Ectodermal cell (in vitro differentiated cells): Measurements from ENCODE around the gene OR5C1.

Source experiments
- H3K27ac ChIP-seq: 2 replicates; pipeline ENCODE4 v1.7.0; 2013; ENCODE audit warnings: mild to moderate bottlenecking, low read depth, low read length; ENCODE audit not compliant: insufficient read depth, poor library complexity, severe bottlenecking
- H3K27me3 ChIP-seq: 2 replicates; pipeline ENCODE4 v1.7.0; 2013; ENCODE audit warnings: mild to moderate bottlenecking, low read length; ENCODE audit not compliant: insufficient read depth, control insufficient read depth, poor library complexity, severe bottlenecking
- H3K36me3 ChIP-seq: one replicate; pipeline ENCODE4 v1.7.0; 2013; ENCODE audit warnings: low read length; ENCODE audit not compliant: control insufficient read depth, insufficient read depth
- H3K4me1 ChIP-seq: one replicate; pipeline ENCODE4 v1.7.0; 2013; ENCODE audit warnings: low read length; ENCODE audit not compliant: control insufficient read depth, insufficient read depth
- H3K4me3 ChIP-seq: 2 replicates; pipeline ENCODE4 v1.7.0; 2013; ENCODE audit warnings: low read depth, low read length, control low read depth; ENCODE audit not compliant: insufficient read depth
- H3K9me3 ChIP-seq: 2 replicates; pipeline ENCODE4 v1.7.0; 2013; ENCODE audit warnings: mild to moderate bottlenecking, low read length, moderate library complexity; ENCODE audit not compliant: control insufficient read depth
- WGBS, 2 experiments: methylation state at CpG; one replicate each; pipeline ENCODE4 v1.1.7; 2013; ENCODE audit warnings: missing lambda C conversion rate in 2 of 2; 5-methylcytosine and 5-hydroxymethylcytosine counted together

The OR5C1 gene

DNA sequence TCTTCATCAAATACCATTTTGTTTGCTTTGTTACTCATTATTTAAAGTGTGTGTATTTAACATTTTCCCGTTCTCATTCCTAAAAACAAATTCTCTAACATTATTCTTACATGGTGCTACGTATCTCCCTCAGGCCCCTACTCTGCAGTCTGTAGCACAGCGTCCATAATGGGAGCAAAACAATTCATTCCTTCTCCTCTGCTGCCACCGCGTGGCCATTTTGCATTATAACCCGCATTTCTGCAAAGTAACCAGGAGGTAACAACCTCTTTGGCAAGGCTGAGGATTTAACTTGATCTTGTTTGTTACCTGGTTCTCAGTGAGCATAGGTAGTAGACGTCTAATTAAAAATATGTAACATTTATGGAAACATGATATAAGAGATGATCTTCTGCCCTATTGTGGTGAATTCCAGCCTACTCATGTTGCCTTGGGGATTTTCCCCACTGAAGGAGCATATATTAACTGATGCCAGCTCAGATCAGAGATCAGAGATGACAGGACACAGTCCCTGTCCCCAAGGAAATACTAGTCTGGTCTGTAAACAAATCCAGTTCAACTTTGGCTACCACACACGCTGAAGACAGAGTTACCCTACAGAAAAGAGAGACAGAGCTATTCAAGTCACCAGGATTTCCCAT lies 21.7 kb downstream of the OR5C1 start:
- no peaks in the 10 kb centered on the region for H3K36me3 ChIP-seq
- 7 to 12% methylated on average over 7 to 8 of the region's 8 CpGs for WGBS, 2 experiments

DNA sequence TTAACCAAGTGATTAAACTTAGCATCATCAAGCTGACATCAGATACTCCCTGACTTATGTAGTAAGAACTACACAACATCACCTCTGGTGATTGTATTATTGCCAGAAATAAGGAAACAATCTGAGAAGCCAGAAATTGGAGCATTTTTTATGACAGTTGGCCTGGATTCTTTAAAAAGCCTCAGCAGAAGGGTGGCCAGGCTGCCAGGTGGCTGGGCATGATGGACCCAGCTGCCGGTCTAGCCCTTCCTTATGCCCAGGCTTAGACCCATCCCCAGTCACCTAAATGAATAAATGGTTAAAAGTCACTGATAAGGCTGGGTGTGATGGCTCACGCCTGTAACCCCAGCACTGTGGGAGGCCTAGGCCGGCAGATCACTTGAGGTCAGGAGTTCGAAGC lies 24.0 kb downstream of the OR5C1 start:
- no peaks in the 10 kb centered on the region for H3K27me3 ChIP-seq
- no peak overlapping the region for H3K4me3 ChIP-seq
- 83 to 90% methylated on average over 4 of the region's 4 CpGs for WGBS, 2 experiments
- no peaks in the 10 kb centered on the region for H3K9me3 ChIP-seq
- no peaks in the 10 kb centered on the region for H3K4me1 ChIP-seq
- H3K36me3 ChIP-seq, result no peaks in the 10 kb centered on the region
- H3K27ac ChIP-seq, result no peak overlapping the region

More for the DNA sequence above, 21.7 kb downstream of the OR5C1 start:
- Histone ChIP-seq H3K27ac (no peak overlapping the region), H3K9me3 (no peaks in the 10 kb centered on the region), H3K4me3 (no peak overlapping the region), H3K27me3 (no peaks in the 10 kb centered on the region), H3K4me1 (no peaks in the 10 kb centered on the region)

DNA sequence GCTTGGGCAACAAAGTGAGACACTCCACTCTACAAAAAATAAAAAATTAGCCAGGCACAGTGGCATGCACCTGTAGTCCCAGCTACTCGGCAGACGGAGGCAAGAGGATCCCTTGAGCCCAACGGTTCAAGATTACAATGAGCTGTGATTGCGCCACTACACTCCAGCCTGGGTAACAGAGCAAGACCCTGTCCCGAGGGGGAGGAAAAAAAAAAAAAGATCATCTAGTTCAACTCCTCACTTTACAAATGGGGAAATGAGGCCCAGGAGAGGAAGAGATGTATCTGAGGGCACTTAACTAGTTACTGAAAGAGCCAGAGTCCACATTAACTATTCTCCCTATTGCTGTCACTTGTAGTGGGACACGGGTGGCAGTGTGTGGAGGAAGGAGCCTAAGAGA lies 25.8 kb downstream of the OR5C1 start:
- Histone ChIP-seq H3K36me3 (no peaks in the 10 kb centered on the region), H3K9me3 (no peaks in the 10 kb centered on the region), H3K27ac (no peak overlapping the region), H3K27me3 (no peaks in the 10 kb centered on the region), H3K4me3 (no peak overlapping the region), H3K4me1 (no peaks in the 10 kb centered on the region)
- WGBS, 2 experiments, result 89 to 93% methylated on average over 6 of the region's 6 CpGs

DNA sequence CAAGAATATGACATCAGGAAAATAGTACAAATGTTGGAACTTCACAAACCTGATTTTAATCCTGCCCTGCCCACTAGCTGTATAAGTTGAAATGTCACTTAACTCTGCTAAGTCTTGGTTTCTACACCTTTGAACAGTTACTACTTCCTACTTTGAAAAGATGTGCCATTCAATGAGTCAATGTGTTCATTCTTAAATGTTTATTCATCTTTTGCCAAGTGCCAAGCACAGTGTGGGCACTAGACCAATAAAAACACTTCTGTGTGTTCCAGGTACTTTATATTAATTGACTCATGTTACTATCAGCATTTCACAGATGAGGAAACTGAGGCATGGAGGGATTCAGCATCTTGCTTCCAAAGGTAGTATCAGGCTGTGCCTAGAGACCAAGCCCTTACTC lies 26.8 kb downstream of the OR5C1 start:
- H3K27me3 ChIP-seq, result no peaks in the 10 kb centered on the region
- H3K4me3 ChIP-seq, result no peak overlapping the region
- no peak overlapping the region for H3K27ac ChIP-seq
- no peaks in the 10 kb centered on the region for H3K4me1 ChIP-seq
- H3K9me3 ChIP-seq, result no peaks in the 10 kb centered on the region
- peaks cover 8% of the 10 kb centered on the region for H3K36me3 ChIP-seq

DNA sequence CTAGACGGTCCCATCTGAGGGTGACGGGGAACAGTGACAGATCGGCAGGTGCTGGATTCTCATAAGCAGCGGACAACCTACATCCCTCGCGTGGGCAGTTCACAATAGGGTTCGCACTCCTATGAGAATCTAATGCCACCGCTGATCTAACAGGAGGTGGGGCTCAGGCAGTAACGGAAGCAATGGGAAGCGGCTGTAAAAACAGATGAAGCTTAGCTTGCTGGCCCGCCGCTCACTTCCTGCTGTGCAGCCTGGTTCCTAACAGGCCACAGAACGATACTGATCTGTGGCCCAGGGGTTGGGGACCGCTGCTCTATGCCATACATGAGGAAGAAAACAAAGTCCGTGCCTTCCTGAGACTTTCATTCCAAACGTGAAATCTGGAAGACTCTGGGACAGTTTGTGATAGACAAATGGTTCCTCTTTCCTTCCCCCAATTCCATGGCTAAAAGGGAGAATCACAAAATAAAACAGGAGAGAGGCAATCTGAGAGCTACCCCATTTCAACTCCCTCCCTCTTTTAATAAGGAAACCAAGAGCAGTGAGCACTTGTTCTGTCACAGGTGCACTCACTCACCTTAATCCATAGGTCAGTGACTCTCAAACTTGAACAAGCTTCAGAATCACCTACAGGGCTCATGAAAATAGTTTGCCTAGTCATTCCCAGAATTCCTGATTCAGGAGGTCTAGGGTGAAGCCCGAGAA lies 27.6 kb downstream of the OR5C1 start:
- Histone ChIP-seq H3K27me3 (no peaks in the 10 kb centered on the region), H3K27ac (no peak overlapping the region), H3K9me3 (no peaks in the 10 kb centered on the region), H3K4me1 (no peaks in the 10 kb centered on the region), H3K36me3 (peaks cover 13% of the 10 kb centered on the region), H3K4me3 (no peak overlapping the region)
- WGBS, 2 experiments, result 93% methylated on average over 17 of the region's 17 CpGs

DNA sequence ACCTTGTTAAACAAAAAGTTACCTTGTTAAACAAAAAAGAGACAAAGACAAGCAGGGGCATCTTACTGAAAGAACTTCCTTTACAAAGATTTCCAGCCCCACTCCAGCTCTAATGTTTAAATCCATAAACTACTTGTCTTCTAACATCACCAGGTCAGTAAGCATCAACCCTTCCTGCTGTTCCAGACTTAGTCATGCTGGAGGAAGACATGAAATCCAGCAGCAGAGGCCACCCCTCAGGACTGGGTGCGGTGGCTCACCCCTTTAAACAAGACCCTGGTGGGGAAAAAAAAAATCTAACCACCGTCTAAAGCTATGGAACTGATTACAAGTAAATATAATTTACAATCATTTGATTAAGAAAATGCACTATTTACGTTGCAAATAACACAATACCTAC lies 30.6 kb downstream of the OR5C1 start:
- no peak overlapping the region for H3K27ac ChIP-seq
- no peaks in the 10 kb centered on the region for H3K9me3 ChIP-seq
- H3K4me3 ChIP-seq, result no peak overlapping the region
- WGBS, 2 experiments, result 89% methylated on average over 2 of the region's 3 CpGs; no CpG with 5 or more reads in 1 of the 2 experiments
- no peaks in the 10 kb centered on the region for H3K27me3 ChIP-seq
- peaks cover 29% of the 10 kb centered on the region for H3K36me3 ChIP-seq
- H3K4me1 ChIP-seq, result no peaks in the 10 kb centered on the region

DNA sequence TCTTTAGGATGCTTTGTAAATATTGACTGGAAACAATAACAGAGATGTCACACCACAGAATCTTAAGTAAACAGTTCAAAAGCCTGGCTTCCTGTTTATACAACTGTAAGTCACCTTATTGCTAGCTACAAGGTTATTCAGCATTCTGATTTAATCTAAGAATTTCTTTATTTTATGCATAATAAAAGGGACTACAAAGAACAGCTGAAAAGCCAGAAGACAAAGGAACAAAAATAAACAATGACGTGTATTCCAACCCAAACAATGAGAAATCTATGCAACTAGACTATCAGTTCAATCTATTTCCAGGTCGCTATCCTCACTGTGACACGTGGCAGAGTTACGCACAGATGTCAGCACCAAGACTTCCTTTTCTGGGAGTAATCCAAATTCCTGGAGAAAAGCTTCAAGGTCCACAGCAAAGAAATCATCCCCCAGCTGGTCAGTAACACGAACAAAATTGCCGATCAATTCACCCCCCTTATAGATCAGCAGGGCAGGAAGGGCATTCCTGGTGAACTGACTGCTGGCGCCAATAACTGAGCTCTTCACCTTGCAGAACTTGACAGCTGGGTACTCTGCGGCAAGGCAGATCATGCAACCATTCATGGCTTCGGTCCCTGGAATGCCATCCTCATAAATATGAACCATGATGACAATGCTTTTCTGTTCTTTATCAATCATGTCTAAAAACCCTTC lies 31.2 kb downstream of the OR5C1 start:
- H3K27ac ChIP-seq, result no peak overlapping the region
- 93 to 94% methylated on average over 9 of the region's 9 CpGs for WGBS, 2 experiments
- no peaks in the 10 kb centered on the region for H3K4me1 ChIP-seq
- no peak overlapping the region for H3K4me3 ChIP-seq
- no peaks in the 10 kb centered on the region for H3K27me3 ChIP-seq
- H3K36me3 ChIP-seq, result peaks cover 29% of the 10 kb centered on the region
- no peaks in the 10 kb centered on the region for H3K9me3 ChIP-seq

DNA sequence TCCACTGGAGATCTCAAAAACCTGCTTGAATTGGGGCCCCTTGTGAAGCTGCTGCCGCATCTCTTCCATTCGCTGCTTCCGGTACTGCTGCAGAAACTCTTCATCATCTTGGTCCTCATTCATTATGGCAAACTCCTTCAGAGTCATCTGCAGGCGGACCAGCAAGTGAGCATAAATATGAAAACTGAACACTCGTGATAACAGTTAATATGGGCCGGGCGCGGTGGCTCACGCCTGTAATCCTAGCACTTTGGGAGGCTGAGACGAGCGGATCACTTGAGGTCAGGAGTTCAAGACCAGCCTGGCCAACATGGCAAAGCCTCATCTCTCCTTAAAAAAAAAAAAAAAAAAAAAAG lies 31.7 kb downstream of the OR5C1 start:
- 95 to 96% methylated on average over 11 of the region's 11 CpGs for WGBS, 2 experiments
- Histone ChIP-seq H3K27me3 (no peaks in the 10 kb centered on the region), H3K36me3 (peaks cover 29% of the 10 kb centered on the region), H3K4me3 (no peak overlapping the region), H3K4me1 (no peaks in the 10 kb centered on the region), H3K9me3 (no peaks in the 10 kb centered on the region), H3K27ac (no peak overlapping the region)

DNA sequence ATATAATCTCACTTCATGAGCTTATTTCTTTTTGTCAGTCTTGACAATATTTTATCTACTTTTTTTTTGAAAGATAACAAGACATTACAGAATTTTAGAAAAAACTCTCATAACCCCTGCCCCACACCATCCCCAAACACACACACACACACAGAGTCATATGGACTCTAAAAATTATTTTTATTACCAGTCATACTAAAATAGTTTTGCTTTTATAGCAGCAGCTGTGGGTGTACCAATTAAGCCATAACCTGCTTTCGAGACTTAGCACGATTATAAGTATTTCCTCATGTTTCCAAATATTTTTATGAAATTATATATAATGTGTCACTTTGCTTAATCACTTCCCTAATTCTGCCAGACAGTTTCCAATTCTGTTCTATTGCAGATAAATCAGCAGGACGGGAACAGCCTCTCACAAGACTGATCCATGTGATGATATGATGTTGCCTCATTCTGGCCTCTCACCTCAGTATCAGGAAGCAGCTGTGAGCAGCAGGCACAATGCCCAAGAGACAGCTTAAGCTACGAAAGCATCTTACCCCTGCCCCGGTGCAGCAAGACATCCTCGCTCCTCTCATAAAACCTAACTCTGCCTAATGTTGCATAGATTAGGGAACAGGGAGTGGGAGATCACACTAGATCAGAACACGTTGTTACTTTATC lies 32.7 kb downstream of the OR5C1 start:
- Histone ChIP-seq H3K27me3 (no peaks in the 10 kb centered on the region), H3K36me3 (peaks cover 29% of the 10 kb centered on the region), H3K9me3 (no peaks in the 10 kb centered on the region), H3K4me1 (no peaks in the 10 kb centered on the region), H3K27ac (no peak overlapping the region), H3K4me3 (no peak overlapping the region)
- 95 to 99% methylated on average over 6 to 7 of the region's 7 CpGs for WGBS, 2 experiments

DNA sequence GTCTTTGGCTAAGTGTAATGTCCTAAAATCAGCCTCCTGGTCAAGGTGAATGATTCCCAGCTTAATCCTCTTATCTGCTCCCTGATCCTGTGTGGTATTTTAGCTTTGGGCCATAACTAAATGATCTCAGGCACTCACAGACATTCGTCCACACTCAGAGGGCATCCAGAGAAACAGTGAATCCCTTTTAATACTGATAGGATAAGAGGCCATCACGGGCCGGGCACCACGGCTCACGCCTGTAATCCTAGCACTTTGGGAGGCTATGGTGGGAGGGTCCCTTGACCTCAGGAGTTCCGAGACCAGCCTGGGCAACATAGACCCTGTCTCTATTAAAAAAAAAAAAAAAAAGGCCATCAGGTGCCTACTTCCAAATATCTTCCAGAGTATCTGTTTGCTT lies 33.3 kb downstream of the OR5C1 start:
- Histone ChIP-seq H3K27me3 (no peaks in the 10 kb centered on the region), H3K4me1 (peaks cover under 1% of the 10 kb centered on the region), H3K4me3 (no peak overlapping the region), H3K9me3 (no peaks in the 10 kb centered on the region), H3K36me3 (peaks cover 29% of the 10 kb centered on the region), H3K27ac (no peak overlapping the region)
- 94 to 96% methylated on average over 6 of the region's 6 CpGs for WGBS, 2 experiments
